ENCODE measurements around the gene TFPI2. TPM values are rescaled to one million over a fixed set of nuclear protein-coding genes. Genes with fewer than 3 reads are reported as not detected.

Gene TFPI2
- polyA plus RNA-seq, 1 donor from 2014 or later, result not detected

GRCh38 chr7:93851536-93851935 is 39.0 kb downstream of the TFPI2 start:
- Mint-ChIP-seq H3K27me3 (peaks cover 6% of the 10 kb centered on the region), H3K27ac (no peak overlapping the region), H3K36me3 (no peaks in the 10 kb centered on the region), H3K9me3 (peaks cover 0 to 3% (median 2%) of the 10 kb centered on the region in 3 donors), H3K4me1 (no peaks in the 10 kb centered on the region), H3K4me3 (no peak overlapping the region)

GRCh38 chr7:93843260-93843659 is 47.3 kb downstream of the TFPI2 start:
- Mint-ChIP-seq H3K36me3 (no peaks in the 10 kb centered on the region), H3K4me1 (peaks cover 0 to 5% (median 0%) of the 10 kb centered on the region in 3 donors), H3K27ac (no peak overlapping the region), H3K9me3 (no peaks in the 10 kb centered on the region), H3K4me3 (no peak overlapping the region), H3K27me3 (peaks cover 5% of the 10 kb centered on the region)

- Mint-ChIP-seq H3K27me3 (peaks cover 12% of the 10 kb centered on the region), H3K27ac (no peak overlapping the region), H3K9me3 (no peaks in the 10 kb centered on the region), H3K36me3 (no peaks in the 10 kb centered on the region), H3K4me1 (peaks cover 0 to 5% (median 0%) of the 10 kb centered on the region in 3 donors), H3K4me3 (no peak overlapping the region)
Observed at GRCh38 chr7:93838966-93839365, 51.6 kb downstream of the TFPI2 start.

GRCh38 chr7:93837245-93837644 is 53.3 kb downstream of the TFPI2 start:
- H3K9me3 Mint-ChIP-seq, result no peaks in the 10 kb centered on the region
- H3K27ac Mint-ChIP-seq, result no peak overlapping the region
- peaks cover 0 to 5% (median 0%) of the 10 kb centered on the region in 3 donors for H3K4me1 Mint-ChIP-seq
- H3K27me3 Mint-ChIP-seq, result peaks cover 9% of the 10 kb centered on the region
- no peaks in the 10 kb centered on the region for H3K36me3 Mint-ChIP-seq
- H3K4me3 Mint-ChIP-seq, result no peak overlapping the region

- peaks cover 0 to 4% (median 0%) of the 10 kb centered on the region in 3 donors for H3K4me1 Mint-ChIP-seq
- H3K9me3 Mint-ChIP-seq, result no peaks in the 10 kb centered on the region
- no peaks in the 10 kb centered on the region for H3K36me3 Mint-ChIP-seq
- no peak overlapping the region for H3K4me3 Mint-ChIP-seq
- no peak overlapping the region for H3K27ac Mint-ChIP-seq
- H3K27me3 Mint-ChIP-seq, result peaks cover 9% of the 10 kb centered on the region
Observed at GRCh38 chr7:93836116-93836515, 54.4 kb downstream of the TFPI2 start.

GRCh38 chr7:93835702-93836101 is 54.9 kb downstream of the TFPI2 start:
- H3K4me3 Mint-ChIP-seq, result no peak overlapping the region

More at GRCh38 chr7:93835702-93836101, 54.9 kb downstream of the TFPI2 start:
- Mint-ChIP-seq H3K4me1 (peaks cover 0 to 3% (median 0%) of the 10 kb centered on the region in 3 donors), H3K27ac (no peak overlapping the region), H3K27me3 (peaks cover 9% of the 10 kb centered on the region), H3K36me3 (no peaks in the 10 kb centered on the region), H3K9me3 (no peaks in the 10 kb centered on the region)

Other genes with a start within 250 kb of the TFPI2 start
- gene GNGT1, start 15.8 kb upstream of the TFPI2 start, polyA plus RNA-seq, result not detected
- 2.6 TPM for gene GNG11, start 31.0 kb upstream of the TFPI2 start, polyA plus RNA-seq
- gene BET1, start 113.6 kb upstream of the TFPI2 start, polyA plus RNA-seq, result 24.8 TPM

All from IgD-negative memory B cell (primary cell).